Hematopoietic multipotent progenitor cell (in vitro differentiated cells): Measurements from ENCODE around the gene BMP8B. TPM values are rescaled to one million over a fixed set of nuclear protein-coding genes. Genes with fewer than 3 reads are reported as not detected.
A peak's percentile ranks its signal among the peaks of the same experiment; 100 is the strongest.
"Not testable (repeated sequence)": the region's sequence is repeated elsewhere in the genome, so short reads cannot be mapped to it uniquely, and the experiment has no call there.

ENCODE experiments used
- DNase-seq, 3 donors: peaks; one replicate each; pipeline ENCODE4 v3.0.0-alpha.2; 2011 to 2015; ENCODE audit warnings: low read depth in 2 of 3, low spot score in 2 of 3
- total RNA-seq: library from RNA; depleted of rRNA; stranded (reverse); fragments of >200 nt; gene quantifications from one replicate; pipeline ENCODE4 v1.2.3, GENCODE V29; 2012

BMP8B gene, protein sequence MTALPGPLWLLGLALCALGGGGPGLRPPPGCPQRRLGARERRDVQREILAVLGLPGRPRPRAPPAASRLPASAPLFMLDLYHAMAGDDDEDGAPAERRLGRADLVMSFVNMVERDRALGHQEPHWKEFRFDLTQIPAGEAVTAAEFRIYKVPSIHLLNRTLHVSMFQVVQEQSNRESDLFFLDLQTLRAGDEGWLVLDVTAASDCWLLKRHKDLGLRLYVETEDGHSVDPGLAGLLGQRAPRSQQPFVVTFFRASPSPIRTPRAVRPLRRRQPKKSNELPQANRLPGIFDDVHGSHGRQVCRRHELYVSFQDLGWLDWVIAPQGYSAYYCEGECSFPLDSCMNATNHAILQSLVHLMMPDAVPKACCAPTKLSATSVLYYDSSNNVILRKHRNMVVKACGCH
- total RNA-seq = 0.27 TPM

- peak in 2 of 3 donors; percentile 15 to 23 for DNase-seq
Observed at GRCh38 chr1:39788758-39789570, at the start of gene BMP8B. Gene BMP8B (minus strand): TSS chr1:39788865. CDS start chr1:39788485, 380 bp downstream.

GRCh38 chr1:39836595-39837110 is 48.0 kb upstream of the BMP8B start:
- DNase-seq = no peak

GRCh38 chr1:39835935-39836594 is 47.4 kb upstream of the BMP8B start:
- no peak for DNase-seq

DNA sequence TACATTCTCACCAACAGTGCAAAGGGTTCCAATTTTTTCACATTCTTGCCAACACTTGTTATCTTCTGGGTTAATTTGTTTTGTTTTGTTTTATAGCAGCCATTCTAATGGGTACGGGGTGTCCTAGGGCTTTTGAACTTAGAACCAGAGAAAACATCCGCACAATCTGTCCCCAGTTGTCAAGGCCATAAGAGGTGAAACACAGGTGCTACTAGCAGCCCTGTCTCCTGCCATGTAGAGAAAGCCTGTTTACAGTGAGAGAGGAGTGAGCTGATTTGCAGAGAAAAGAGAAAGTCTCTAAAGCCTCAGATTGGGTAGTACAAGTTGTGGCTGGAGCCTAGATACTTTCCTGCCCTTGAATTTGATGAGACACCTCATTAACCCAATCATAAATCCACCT is 46.4 kb upstream of the BMP8B start:
- no peak for DNase-seq

DNA sequence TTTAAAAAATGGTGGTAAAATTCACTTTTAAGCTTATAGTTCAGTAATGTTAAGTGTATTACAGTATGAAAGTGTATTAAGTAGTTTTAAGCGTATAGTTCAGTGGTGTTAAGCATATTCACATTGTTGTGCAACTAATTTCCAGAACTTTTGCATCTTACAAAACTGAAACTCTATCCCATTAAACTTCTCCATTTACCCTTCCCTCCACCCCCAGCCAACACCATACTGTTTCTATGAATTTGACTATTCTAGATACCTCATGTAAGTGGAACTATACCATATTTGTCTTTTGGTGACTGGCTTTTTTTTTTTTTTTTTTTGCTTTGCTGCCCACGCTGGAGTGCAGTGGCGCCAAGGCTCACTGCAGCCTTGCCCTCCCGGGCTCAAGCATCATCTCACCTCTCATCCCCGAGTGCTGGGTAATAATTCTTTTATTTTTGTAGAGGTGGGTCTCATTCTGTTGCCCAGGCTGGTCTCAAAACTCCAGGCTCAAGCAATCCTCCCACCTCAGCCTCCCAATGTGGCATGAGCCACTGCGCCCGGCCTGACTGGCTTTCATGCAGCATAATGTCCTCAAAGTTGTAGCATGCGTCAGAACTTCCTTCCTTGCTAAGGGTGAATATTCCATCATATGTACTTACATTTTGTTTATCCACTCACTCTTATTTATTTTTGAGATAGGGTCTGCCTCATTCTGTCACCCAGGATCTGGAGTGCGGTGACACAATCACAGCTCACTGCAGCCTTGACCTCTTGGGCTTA is 45.1 kb upstream of the BMP8B start:
- no peak for DNase-seq

DNA sequence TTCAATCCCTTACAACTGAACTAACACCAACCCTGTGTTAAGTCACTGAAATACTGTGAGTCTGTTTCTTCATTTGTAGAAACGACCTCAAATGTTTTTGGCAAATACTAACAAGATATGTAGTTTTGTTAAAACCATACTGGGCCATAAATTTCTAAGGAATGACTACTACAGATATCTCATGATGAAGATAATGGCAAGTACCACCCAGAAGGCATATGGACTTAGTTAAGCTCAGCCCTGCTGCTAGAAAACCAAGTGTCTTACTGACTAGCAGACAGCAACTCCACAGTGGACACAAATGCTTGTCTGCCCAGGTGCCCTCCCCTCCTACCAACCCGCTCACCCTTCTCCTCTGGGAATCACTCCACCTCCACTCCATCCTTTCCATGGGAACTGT is 44.5 kb upstream of the BMP8B start:
- no peak for DNase-seq

DNA sequence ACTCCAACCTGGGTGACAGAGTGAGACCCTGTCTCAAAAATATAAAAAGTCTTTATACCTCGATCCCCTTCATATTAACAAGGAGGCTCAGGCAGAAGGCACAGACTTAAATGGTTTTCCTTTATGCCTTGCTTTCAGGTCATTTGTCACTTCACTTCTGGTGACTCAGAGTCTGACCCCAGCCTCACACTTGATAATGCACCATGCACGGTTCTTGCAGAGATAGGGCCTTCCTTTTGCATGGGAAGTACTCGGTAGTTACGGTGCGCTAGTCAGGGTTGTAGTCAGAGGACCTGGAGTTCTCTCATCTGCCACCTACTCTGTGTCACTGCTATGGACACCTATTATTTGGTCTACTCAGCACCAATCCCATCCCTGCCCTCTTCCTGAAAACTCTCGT is 43.6 kb upstream of the BMP8B start:
- DNase-seq = no peak

- DNase-seq = no peak
Observed at GRCh38 chr1:39829791-39830533, 41.3 kb upstream of the BMP8B start.

- DNase-seq = no peak
Observed at GRCh38 chr1:39828734-39829133, 40.1 kb upstream of the BMP8B start.

GRCh38 chr1:39828255-39828654 is 39.6 kb upstream of the BMP8B start:
- DNase-seq = not testable (repeated sequence)

DNA sequence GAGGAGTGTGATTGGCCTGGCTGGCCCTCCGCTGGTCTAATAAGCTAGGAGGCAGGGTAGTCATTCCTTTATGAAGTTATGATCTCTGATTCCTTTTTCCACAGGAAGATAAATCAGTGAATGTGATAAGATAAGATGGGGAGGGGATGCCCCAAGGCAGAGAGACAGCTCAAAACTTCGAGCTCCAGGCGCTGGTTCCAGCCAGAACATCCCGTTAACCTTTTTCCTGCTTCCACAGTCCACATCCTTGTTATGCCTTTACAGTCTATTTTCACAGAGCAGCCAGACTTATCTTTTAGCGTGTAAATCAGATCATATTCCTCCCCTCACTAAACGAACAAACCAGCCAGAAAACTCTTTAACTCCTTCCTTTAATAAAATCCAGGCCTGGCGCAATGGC is 38.5 kb upstream of the BMP8B start:
- no peak for DNase-seq

DNA sequence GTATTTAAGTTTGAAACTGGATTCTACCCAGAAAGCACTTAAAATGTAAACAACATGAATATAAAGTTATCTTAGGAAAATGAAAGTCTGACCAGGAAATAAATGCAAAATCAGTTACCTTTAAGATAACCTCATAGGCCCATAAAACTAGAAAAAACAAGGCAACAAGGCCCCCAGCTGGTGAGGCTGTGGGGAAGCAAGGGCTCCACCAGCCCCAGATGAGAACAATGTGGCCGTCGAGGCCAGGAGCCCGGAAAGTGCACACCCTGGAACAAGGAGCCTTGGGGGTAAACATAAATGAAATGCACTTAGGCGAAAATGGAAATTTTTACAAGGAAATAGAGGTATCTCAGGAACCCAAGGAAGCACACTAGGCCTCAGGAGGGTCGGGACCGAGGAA is 37.9 kb upstream of the BMP8B start:
- no peak for DNase-seq

GRCh38 chr1:39825432-39825941 is 36.8 kb upstream of the BMP8B start:
- no peak for DNase-seq

DNA sequence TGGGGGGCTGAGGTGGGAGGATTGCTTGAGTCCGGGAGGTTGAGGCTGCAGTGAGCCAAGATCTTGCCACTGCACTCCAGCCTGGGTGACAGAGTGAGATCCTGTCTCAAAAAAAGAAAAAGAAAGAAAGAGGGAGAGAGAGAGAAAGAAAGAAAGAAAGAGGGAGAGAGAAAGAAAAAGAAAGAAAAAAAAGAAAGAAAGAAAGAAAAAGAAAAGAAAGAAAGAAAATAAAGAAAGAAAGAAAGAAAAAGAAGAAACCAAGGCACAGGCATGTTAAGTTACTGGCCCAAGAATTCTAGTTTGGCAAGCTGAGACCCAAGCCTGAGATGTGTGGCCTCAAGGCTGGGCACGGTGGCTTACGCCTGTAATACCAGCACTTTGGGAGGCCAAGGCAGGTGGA is 34.8 kb upstream of the BMP8B start:
- DNase-seq = not testable (repeated sequence)

GRCh38 chr1:39822146-39822545 is 33.5 kb upstream of the BMP8B start:
- no peak for DNase-seq

DNA sequence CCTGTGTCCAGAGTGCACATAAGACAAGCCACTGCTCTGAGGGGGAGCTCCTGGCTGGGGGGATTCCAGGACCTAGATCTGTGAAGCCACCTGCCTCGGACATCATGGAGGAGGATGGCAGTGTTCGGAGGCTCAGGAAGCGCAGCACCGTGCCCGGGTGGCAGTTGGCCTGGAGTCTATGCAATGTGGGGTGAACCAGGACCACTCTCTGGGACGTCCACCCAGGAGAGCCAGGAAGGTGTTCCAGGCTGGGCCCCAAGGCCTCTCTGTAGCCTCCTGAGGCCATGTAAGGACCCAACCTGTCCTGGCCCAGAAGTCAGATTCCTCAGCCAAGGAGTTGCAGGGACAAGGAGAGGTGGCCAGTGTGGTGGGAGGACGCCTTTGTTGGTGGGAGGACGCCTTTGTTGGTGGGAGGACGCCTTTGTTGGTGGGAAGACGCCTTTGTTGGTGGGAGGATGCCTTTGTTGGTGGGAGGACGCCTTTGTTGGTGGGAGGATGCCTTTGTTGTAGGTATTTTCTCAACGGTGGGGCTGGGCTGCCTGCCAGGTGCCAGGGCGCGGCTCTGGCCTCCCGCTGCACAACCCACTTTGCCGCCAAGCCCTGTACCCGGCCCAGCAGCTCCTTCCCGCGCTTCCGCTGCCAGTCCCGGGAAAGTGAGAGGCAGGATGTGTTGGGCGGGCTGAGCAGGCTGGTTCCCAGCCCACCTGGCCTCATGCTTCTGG is 30.6 kb upstream of the BMP8B start:
- no peak for DNase-seq

GRCh38 chr1:39818482-39818881 is 29.8 kb upstream of the BMP8B start:
- DNase-seq = peak in 2 of 3 donors; percentile 15 to 18

DNA sequence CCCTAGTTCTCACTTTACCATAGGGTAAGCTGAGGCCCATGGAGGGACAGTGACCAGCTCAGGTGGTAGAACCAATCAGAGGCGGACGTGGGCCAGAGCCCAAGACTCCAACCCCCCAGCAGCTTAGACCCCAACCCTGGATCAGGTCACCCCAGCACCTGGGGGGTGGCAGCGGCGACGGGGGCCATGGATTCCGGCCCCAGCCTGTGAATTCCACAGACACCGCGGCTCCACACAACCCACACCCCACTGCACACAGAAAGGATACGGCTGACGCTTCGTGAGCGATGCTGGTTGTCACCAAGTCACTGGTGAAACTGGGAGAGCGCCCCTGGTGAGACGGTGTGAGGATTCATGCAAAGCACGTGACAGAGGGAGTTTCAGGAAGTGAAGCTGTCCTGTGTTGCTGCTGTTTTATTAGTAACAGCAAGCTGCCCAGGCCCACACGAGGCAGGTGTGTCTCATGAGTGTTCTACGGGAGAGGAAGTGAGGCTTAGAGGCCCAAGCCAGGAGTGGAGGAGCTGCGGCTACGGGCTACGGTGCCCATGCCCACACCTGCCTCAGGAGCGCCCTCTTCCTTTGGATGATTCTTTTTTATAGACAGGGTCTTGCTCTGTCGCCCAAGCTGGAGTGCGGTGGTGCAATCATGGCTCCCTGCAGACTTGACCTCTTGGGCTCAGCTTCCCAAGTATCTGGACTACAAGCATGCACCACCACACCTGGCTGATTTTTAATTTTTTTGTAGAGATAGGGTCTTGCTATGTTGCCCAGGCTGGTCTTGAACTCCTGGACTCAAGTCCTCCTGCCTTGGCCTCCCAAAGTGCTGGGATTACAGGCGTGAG is 28.6 kb upstream of the BMP8B start:
- peak; percentile 37 to 86 (median 77) for DNase-seq
